NCI-H82 treated with DMSO at 0.1 percent for 48 hours (cell line): ENCODE data around the gene KDM5A.
A peak's percentile ranks its signal among the peaks of the same experiment; 100 is the strongest.
"Not testable (repeated sequence)": the region's sequence is repeated elsewhere in the genome, so short reads cannot be mapped to it uniquely, and the experiment has no call there.

ENCODE experiments used
- DNase-seq: peaks from one replicate; lab custom pipeline; 2025; ENCODE audit not compliant: unreplicated experiment; lab: John Stamatoyannopoulos, UW

The KDM5A gene

DNA sequence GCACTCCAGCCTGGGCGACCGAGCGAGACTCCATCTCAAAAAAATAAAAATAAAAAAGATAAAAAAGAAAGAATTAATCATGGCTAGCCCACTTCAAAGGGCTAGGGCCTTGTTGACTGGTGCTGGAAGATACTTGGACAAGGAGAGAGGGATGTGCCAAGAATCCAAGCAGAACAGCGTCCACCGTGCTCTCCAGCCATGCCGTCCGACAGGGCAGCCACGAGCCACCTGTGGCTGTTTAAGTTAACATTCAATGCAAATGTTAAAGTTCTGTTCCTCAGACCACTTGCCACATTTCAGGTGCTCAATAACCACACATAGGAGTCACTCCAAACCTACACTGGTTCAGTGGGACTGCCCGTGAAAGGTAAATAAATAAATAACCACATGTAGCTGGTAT, 147.9 kb downstream of the KDM5A start:
- no peak for DNase-seq

DNA sequence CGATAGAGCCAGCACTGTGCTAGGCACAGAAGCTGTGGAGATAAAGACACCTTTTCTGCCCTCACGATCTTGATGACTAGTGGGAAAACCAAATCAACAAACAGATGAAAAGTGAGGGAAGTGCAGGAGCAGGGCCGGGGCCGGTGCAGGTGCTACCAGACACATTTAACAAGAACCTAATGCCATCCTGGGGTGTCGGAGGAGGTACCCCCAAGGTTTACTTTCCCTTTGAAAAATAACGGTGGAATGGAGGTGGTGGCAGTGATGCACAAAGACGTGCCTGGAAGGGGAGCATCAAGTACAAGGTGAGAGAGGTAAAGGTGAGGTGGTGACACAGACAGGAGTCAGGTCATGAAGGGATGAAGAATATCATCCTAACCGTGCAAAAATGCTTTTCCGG, 148.6 kb downstream of the KDM5A start:
- no peak for DNase-seq

DNA sequence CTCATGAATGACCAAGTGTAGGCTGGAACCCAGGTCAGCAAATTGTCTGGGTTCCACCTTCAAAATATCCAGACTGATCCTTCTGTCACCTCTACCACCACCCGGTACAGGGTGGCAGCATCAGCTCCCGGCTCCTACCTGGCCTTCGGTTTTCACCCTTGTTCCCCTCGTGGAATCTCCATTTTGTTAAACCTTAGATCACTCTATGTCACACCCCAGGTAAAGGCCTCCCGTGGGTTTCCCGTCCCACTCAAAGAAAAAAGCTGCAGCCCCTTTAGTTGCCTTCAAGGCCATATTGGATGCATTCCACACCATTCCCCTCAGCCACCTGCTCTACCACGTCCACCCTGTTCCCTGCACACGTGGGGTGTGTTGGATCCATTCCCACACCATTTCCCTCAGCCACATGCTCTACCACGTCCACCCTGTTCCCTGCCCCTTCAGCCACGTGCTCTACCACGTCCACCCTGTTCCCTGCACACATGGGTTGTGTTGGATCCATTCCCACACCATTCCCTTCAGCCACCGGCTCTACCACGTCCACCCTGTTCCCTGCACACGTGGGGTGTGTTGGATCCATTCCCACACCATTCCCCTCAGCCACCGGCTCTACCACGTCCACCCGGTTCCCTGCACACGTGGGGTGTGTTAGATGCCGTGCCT, 150.3 kb downstream of the KDM5A start:
- no peak for DNase-seq

DNA sequence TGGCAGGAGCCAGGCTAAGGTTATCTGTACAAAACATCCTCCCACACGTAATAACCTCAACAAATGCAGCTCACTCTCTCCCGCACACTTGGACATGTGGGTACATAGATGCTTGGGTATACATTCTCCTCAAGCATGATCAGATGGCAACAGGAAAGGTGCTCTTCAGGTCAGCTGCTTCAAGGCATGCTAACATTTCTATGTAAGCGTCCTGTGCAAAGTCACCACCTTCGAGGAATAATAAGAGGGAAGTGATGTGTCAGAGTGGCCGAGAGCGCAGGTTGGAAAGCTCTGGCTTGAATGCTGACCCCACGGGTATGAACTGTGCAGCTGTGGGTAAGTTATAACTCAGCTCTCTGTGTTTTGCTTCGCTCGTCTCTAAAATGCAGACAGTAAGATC, 151.0 kb downstream of the KDM5A start:
- no peak for DNase-seq

DNA sequence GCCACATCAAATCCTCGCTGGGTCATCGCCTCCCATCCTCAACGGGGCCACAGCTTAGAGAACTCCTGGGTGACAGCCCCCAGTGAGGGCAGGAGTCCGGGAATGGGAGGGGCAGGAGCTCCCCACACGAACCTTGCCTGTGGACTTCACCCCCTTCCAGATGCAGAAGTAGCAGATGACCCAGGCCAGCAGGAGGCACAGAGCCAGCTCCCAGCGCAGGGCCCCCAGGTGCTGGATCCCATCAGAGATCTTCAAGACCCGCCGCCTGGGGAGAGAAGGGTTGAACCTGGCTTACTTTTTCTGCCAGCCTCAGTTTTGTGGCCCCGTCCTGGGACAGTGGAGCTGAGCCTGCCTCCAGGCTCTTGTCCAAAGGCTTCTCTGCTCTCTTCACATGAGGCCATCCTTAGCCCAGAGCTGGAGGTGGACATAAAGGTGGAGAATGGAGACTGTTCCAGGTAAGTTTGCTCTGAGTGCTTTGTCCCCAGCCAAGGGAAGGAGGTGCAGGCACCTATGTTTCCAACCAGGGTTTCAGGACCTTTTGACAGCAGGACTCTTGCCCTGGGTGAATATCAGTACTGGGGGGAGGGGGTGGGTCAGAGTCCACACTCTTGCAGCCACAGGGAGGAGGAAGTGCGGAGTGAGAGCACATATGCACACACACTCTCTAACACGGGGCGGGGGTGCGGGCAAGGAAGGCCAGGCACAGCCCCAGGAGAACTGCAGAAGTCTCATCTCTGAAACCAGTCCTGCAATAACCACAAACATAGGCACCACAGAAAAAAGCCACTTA, 151.9 kb downstream of the KDM5A start:
- DNase-seq = no peak

DNA sequence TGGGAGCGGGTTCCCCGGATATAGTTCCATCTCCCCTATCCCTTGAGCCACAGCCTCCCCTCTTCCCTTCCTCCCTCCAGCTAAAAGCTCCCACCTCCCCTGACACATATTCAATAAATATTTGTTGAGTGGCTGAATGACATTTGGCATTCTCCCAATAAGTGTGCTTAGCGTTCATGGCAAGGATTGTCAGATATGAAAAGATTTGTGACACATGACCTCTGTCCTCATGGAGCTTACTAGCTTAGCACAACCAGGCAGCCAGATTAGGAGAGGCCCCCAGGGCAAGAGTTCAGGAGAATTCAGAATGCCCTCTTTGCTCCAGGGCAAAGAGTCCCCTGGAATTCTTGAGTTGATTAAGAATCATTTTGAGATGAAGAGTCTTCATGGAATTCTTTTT, 152.7 kb downstream of the KDM5A start:
- DNase-seq = no peak

DNA sequence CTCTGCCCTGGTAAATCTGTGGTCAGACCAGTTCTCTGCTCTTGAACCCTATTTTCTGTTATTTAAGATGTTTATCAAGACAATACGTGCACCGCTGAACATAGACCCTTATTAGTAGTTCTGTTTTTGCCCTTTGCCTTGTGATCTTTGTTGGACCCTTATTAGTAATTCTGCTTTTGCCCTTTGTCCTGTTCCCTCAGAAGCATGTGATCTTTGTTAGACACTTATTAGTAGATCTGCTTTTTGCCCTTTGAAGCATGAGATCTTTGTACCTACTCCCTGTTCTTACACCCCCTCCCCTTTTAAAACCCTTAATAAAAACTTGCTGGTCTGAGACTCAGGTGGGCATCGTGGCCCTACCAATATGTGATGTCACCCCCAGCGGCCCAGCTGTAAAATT, 153.2 kb downstream of the KDM5A start:
- not testable (repeated sequence) for DNase-seq

DNA sequence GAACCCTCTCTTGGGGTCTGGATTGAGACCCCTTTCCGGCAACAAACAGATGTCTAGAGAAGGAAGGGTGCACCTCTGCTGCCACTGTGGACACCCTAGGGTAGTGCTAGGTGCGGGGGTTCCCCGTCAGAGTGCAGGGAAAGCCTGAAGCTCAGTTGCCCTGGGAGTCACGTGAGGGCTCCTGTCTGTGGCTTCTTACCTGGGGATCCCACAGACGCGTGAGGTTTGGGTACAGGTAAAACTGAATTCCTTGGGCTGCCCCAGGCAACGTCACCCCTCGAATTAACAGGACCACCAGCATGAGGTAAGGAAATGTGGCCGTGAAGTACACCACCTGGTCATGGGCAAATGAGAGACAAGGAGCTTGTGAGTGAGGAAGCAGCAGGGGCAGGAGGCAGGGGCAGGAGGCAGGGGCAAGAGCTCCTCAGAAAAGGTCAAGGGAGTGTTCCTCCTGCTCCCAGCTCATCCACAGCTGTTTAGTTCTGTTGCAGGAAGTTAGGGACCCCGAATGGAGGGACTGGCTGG, 154.2 kb downstream of the KDM5A start:
- DNase-seq = no peak

DNA sequence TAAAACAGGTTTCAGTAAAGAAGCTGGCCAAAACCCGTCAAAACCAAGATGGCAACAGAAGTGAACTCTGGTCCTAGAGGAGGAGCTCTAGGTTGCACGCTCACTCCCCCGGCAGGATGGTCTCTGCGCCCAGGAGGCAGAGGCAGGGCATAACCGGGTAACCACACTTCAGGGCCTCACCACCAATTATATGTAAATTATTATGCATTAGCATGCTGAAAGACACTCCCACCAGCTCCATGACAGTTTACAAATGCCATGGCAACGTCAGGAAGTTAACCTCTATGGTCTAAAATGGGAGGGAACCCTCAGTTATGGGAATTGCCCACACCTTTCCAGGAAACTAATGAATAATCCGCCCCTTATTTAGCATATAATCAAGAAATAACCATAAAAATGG, 155.1 kb downstream of the KDM5A start:
- no peak for DNase-seq

DNA sequence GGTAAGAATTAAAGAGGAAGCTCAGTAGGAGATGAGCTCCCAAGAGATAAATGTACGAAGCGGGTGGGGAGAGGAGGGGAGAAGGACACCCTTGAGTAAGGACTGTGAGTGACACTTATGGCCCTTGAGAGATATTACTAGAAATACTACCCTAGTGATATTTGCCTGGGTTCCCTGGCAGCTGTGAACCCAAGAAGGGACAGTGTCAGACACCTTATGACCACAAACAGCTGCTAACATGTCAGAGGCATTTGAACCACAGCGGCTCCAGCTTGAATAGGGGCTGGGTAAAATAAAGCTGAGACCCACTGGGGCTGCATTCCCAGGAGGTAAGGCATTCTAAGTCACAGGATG, 155.5 kb downstream of the KDM5A start:
- DNase-seq = no peak

DNA sequence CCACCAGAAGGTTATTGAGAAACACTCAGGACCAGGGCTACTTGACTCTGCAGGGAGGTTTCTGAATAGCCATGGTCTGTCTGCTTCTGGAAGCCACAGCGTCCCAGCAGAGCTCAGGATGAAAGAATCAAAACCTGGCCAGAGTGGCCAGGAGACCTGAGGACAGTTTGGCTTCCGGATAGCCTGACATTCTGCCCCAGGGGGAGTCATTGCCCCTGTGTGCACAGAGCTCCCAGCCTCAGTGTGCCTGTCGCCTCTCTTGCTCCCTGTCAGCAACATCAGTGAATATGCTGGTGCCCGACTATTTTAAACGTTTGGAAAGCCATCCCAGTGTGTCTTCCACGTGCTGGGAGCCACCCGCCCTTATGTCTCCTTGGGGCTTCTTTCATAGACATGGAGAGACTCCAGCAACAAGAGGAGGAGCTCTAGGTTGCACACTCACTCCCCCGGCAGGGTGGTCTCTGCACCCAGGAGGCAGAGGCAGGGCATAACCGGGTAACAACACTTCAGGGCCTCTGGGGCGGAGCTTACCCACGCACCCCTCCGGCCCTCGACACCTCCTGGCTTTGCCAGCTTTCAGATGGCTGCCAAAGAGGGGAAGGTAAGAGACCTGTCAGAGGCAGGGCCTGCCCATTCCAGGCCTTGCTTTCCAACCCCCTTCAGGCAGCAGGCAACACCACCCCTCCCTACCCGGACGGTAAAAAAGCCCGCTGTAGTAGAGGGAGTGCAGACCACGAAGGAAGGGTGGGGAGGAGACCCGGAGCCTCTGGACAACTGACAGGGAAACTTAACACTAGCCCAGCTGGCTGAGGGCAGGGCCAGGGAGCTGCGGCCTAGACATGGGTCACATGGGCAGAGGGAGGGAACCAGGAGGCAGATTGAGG, 156.1 kb downstream of the KDM5A start:
- DNase-seq = peak; percentile 22

DNA sequence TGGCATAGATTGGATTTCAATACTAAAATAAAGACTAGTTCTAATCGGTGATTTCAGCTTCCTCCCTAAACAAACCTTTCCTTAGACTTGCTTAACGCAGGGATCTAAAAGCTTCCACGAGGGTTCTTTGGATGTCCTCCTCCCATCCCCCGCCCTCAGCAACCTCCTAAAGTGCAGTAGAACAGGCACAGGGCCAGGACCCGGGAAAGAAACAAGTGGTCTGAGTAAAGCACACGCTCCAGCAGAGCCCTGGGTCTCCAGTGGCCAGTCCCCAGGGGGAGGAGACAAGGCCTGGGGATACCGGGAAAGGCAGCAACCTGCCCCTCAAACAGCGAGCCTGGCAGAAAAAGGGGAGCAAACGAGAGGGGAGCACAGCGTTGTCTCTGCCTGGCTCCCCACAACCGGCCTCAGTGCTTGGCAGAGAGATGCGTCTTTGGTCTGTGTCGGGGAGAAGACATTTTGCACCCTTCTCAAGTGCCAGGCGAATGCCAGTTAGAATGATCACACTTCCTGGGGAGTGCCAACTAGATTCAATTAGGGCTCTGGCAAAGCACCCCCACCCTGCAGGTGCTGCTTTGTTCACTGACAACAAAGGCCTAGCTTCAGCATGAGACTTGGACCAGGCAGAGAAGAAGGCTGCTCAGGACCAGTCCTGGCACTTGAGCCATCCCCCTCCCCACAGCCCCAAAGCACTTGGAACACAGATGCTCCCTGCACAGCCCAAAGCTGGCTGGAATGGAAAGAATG, 158.0 kb downstream of the KDM5A start:
- no peak for DNase-seq
